ENCODE results near the gene CPTP. TPM values are rescaled to one million over a fixed set of nuclear protein-coding genes. Genes with fewer than 3 reads are reported as not detected.
A peak's percentile ranks its signal among the peaks of the same experiment; 100 is the strongest.

CPTP gene
- total and polyA plus RNA-seq, 11 donors, result 50.7 to 226 (median 72.4) TPM

DNA sequence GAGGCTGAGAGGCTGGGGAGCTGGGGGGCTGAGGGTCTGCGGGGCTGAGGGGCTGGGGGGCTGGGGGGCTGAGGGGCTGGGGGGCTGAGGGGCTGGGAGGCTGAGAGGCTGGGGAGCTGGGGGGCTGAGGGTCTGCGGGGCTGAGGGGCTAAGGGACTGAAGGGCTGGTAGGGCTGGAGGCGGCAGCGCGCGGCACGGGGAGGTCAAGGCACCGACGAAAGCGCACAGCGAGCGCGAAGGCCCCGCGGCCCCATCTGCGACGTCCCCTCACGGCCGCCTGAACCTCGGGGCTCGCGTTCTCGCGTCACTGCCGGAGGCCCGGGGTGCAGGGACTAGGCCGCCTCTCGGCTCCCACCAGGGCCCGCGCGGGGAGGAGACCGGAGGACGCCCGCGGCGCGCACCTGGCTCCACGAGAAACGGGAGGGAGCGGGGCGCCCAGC, 498 bp upstream of the CPTP start:
- Histone ChIP-seq H3K27me3 (no peaks in the 10 kb centered on the region), H3K27ac (peak overlapping the region; percentile 67 to 98 (median 96)), H3K4me3 (peak overlapping the region; percentile 73 to 100 (median 95)), H3K36me3 (peaks cover 0 to 44% (median 36%) of the 10 kb centered on the region in 9 donors), H3K9me3 (no peaks in the 10 kb centered on the region), H3K4me1 (peaks cover 7 to 80% (median 43%) of the 10 kb centered on the region in 12 donors)
- DNase-seq, result no peak
- 0 to 1% (median 0%) methylated on average over 5 to 41 of the region's 41 CpGs for WGBS, 4 donors
- no peak for TF ChIP-seq POLR2A (IDR thresholded peaks at IDR 0.05)
- TF ChIP-seq, protein P1, sequence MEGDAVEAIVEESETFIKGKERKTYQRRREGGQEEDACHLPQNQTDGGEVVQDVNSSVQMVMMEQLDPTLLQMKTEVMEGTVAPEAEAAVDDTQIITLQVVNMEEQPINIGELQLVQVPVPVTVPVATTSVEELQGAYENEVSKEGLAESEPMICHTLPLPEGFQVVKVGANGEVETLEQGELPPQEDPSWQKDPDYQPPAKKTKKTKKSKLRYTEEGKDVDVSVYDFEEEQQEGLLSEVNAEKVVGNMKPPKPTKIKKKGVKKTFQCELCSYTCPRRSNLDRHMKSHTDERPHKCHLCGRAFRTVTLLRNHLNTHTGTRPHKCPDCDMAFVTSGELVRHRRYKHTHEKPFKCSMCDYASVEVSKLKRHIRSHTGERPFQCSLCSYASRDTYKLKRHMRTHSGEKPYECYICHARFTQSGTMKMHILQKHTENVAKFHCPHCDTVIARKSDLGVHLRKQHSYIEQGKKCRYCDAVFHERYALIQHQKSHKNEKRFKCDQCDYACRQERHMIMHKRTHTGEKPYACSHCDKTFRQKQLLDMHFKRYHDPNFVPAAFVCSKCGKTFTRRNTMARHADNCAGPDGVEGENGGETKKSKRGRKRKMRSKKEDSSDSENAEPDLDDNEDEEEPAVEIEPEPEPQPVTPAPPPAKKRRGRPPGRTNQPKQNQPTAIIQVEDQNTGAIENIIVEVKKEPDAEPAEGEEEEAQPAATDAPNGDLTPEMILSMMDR (IDR thresholded peaks at IDR 0.05), result no peak
- no peak for ATAC-seq
- intact Hi-C loops (cut with DNase I), result loop anchor here in 1 of 10 donors (2.0 kb wide), 1 partner anchor 25 kb away; the partner anchor contains the start of gene DVL1

DNA sequence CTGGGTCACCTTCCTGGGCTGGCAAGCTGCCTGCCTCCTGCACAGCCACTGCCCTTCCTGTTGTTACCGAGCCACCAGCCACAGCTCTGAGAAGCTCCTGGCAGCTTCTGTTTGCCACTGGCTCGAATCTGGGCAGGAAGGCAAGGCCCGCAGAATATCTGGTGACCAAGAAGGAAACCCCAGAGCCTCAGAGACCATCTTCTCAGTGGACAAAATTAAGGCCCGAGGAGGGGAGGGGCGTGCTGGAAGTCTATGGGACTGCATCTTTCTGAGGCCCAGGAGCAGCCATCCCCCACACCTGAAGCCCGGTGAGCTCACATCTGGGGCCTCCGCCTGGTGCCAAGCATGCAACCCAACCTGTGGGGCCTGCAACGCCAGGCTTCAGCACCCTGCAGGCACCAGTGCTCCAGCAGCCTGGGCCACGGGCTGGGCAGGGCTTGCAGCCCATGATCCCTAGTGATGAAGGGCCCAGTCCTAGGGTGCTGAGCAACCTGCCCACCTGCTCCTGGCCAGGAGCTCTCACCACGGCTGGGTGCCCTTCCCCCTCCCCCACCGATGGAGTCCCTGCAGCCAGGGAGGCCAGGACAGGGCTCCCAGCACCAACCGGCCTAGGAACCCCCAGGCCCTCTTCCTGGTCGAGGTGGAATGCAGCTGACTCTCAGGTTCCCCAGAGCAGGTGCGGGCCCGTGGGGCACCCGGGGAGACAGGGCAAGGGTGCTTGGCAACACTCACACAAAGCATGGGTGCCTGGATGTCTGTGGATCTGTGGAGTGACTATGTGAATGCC, 879 bp downstream of the CPTP start:
- TF ChIP-seq, protein P1 (IDR thresholded peaks at IDR 0.05), result no peak
- TF ChIP-seq POLR2A (IDR thresholded peaks at IDR 0.05), result no peak
- DNase-seq (peak in 4 of 5 donors; percentile 67 to 88 (median 80)), ATAC-seq (peak in 2 of 4 donors; percentile 47 to 75)
- intact Hi-C loops (cut with DNase I), result loop anchor here in 1 of 10 donors (2.0 kb wide), 1 partner anchor 23 kb away; the partner anchor contains the start of gene DVL1
- H3K4me1 ChIP-seq, result peaks cover 7 to 81% (median 44%) of the 10 kb centered on the region in 12 donors
- peak overlapping the region; percentile 88 to 98 (median 96) for H3K27ac ChIP-seq
- H3K27me3 ChIP-seq, result no peaks in the 10 kb centered on the region
- 20 to 40% (median 28%) methylated on average over 4 to 16 of the region's 16 CpGs for WGBS, 4 donors
- no peaks in the 10 kb centered on the region for H3K9me3 ChIP-seq
- H3K4me3 ChIP-seq, result peak overlapping the region; percentile 73 to 100 (median 95)
- peaks cover 0 to 30% (median 25%) of the 10 kb centered on the region in 9 donors for H3K36me3 ChIP-seq

DNA sequence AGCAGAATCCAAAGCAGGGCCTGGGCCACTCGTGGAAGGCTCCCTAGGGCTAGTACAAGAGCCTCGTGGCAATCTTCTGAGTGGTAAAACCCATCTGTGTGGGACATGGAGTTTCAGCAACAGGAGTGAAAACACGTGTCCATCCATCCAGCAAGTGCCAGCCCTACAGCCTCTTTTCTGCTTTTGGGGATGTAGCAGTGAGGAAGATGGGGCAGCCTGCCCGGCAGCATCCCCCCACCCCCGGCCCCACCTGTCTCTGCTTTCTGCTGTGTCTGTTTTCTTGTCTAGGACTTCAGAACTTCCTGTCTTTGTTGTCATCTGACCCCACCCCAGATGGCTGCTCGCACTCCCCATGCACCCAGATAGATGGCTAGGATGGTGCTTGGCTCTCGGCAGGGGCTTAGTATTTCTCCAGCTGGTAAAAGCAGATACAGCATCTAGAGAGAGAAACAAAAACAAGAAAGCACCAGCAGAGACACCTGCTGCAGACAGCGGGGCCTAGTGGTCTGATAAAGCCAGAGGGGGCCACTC, 1.5 kb downstream of the CPTP start:
- H3K9me3 ChIP-seq, result no peaks in the 10 kb centered on the region
- TF ChIP-seq, protein P1 (IDR thresholded peaks at IDR 0.05), result no peak
- H3K4me3 ChIP-seq, result peak overlapping the region; percentile 73 to 100 (median 95)
- ATAC-seq (no peak), DNase-seq (no peak)
- WGBS, 4 donors, result 23 to 39% (median 28%) methylated on average over 7 to 8 of the region's 8 CpGs
- H3K27me3 ChIP-seq, result no peaks in the 10 kb centered on the region
- peaks cover 7 to 81% (median 43%) of the 10 kb centered on the region in 12 donors for H3K4me1 ChIP-seq
- peak overlapping the region in 11 of 12 donors; percentile 24 to 98 (median 96) for H3K27ac ChIP-seq
- H3K36me3 ChIP-seq, result peaks cover 0 to 28% (median 22%) of the 10 kb centered on the region in 9 donors
- intact Hi-C loops (cut with DNase I), result no loop called here

DNA sequence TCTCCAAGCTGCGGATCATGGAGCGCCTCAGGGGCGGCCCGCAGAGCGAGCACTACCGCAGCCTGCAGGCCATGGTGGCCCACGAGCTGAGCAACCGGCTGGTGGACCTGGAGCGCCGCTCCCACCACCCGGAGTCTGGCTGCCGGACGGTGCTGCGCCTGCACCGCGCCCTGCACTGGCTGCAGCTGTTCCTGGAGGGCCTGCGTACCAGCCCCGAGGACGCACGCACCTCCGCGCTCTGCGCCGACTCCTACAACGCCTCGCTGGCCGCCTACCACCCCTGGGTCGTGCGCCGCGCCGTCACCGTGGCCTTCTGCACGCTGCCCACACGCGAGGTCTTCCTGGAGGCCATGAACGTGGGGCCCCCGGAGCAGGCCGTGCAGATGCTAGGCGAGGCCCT, 2.7 kb downstream of the CPTP start:
- 83 to 93% (median 91%) methylated on average over 22 to 40 of the region's 40 CpGs for WGBS, 4 donors
- Histone ChIP-seq H3K4me3 (no peak overlapping the region), H3K27ac (no peak overlapping the region), H3K9me3 (no peaks in the 10 kb centered on the region), H3K4me1 (peaks cover 7 to 75% (median 37%) of the 10 kb centered on the region in 12 donors), H3K36me3 (peaks cover 0 to 28% (median 22%) of the 10 kb centered on the region in 9 donors), H3K27me3 (no peaks in the 10 kb centered on the region)
- intact Hi-C loops (cut with DNase I), result no loop called here
- TF ChIP-seq, protein P1 (IDR thresholded peaks at IDR 0.05), result no peak
- TF ChIP-seq POLR2A (IDR thresholded peaks at IDR 0.05), result no peak
- ATAC-seq (no peak), DNase-seq (no peak)

All from heart left ventricle (tissue), 16 donors.